Left ventricle myocardium inferior (tissue), 1 donor: ENCODE results near the gene WDR73. TPM values are rescaled to one million over a fixed set of nuclear protein-coding genes. Genes with fewer than 3 reads are reported as not detected.
A peak's percentile ranks its signal among the peaks of the same experiment; 100 is the strongest.

ENCODE experiments used
- DNase-seq: peaks from one replicate; pipeline ENCODE4 v3.0.0-alpha.2; 2020
- H3K27ac ChIP-seq: fragments of 200-600 bp; replicated peaks from 2 replicates; pipeline ENCODE4 v1.8.0; 2021
- H3K27me3 ChIP-seq: fragments of 200-600 bp; 2 replicates; pipeline ENCODE4 v1.8.0; 2021; ENCODE audit warnings: low read depth
- H3K36me3 ChIP-seq: fragments of 200-600 bp; 2 replicates; pipeline ENCODE4 v1.8.0; 2021
- H3K4me1 ChIP-seq: fragments of 200-600 bp; 2 replicates; pipeline ENCODE4 v1.8.0; 2021
- H3K4me3 ChIP-seq: fragments of 200-600 bp; 2 replicates; pipeline ENCODE4 v1.8.0; 2021; ENCODE audit warnings: mild to moderate bottlenecking, moderate library complexity
- H3K9me3 ChIP-seq: fragments of 200-600 bp; replicated peaks from 2 replicates; pipeline ENCODE4 v1.8.0; 2021
- CTCF ChIP-seq: fragments of 200-600 bp; IDR thresholded peaks from 2 replicates; pipeline ENCODE4 v1.8.0; 2021; ENCODE audit warnings: antibody characterized with exemption, mild to moderate bottlenecking, borderline replicate concordance
- intact Hi-C: fragments of 100-400 bp; cut with micrococcal nuclease; formaldehyde crosslinking; loops from one replicate; pipeline ENCODE4 v1.11.0; 2022
- long read RNA-seq: library from polyadenylated mRNA; unstranded; transcript quantifications from one replicate; pipeline ENCODE4 v2.0.0, GENCODE V29; 2021
- total RNA-seq: library from RNA; stranded (reverse); fragmentation: NEBNext Ultra II Directional; extraction: Animal tissue kit (Norgen Biotek cat#: 25700); gene quantifications from one replicate; pipeline ENCODE4 v1.2.1, GENCODE V29; 2021
- donor health status: DM: no; HTN: yes; CAD: no; lungs with severe emphysema.

The WDR73 gene
- 14.7 TPM for total RNA-seq
- long read RNA-seq, full-length matches to known transcripts, result 7 of 27 reads
- long read RNA-seq, partial matches to known transcripts, result 1 of 27 reads
- long read RNA-seq, other reads (novel, unspliced or antisense), result 19 of 27 reads

GRCh38 chr15:84653910-84654688, at the start of gene WDR73:
Gene WDR73 (minus strand): TSS chr15:84654283. CDS start chr15:84654274, 9 bp downstream.
- peak; percentile 97 for DNase-seq
- intact Hi-C loops, result no loop called here
- Histone ChIP-seq H3K27ac (peak within 1 kb of the TSS; percentile 92), H3K36me3 (peaks cover 35% of the 10 kb centered on the region), H3K4me3 (peak within 1 kb of the TSS; percentile 96), H3K27me3 (no peaks in the 10 kb centered on the region), H3K4me1 (peaks cover 84% of the 10 kb centered on the region), H3K9me3 (no peaks in the 10 kb centered on the region)
- no peak for TF ChIP-seq CTCF

- H3K27ac ChIP-seq, result peak overlapping the region; percentile 71
- no peaks in the 10 kb centered on the region for H3K27me3 ChIP-seq
- no peak for DNase-seq
- H3K4me1 ChIP-seq, result peaks cover 55% of the 10 kb centered on the region
- intact Hi-C loops, result no loop called here
- no peaks in the 10 kb centered on the region for H3K36me3 ChIP-seq
- TF ChIP-seq CTCF, result no peak
- no peak overlapping the region for H3K4me3 ChIP-seq
- H3K9me3 ChIP-seq, result no peaks in the 10 kb centered on the region
Measured at GRCh38 chr15:84703808-84704207, 49.7 kb upstream of the WDR73 start.

GRCh38 chr15:84702961-84703482, 48.9 kb upstream of the WDR73 start:
- H3K9me3 ChIP-seq, result no peaks in the 10 kb centered on the region
- H3K27me3 ChIP-seq, result no peaks in the 10 kb centered on the region
- peaks cover 59% of the 10 kb centered on the region for H3K4me1 ChIP-seq
- peak overlapping the region; percentile 71 for H3K27ac ChIP-seq
- intact Hi-C loops, result no loop called here
- H3K4me3 ChIP-seq, result no peak overlapping the region
- no peak for TF ChIP-seq CTCF
- DNase-seq, result peak; percentile 34
- no peaks in the 10 kb centered on the region for H3K36me3 ChIP-seq

- Histone ChIP-seq H3K4me3 (no peak overlapping the region), H3K27ac (no peak overlapping the region), H3K27me3 (no peaks in the 10 kb centered on the region), H3K9me3 (no peaks in the 10 kb centered on the region), H3K36me3 (no peaks in the 10 kb centered on the region), H3K4me1 (peaks cover 57% of the 10 kb centered on the region)
- intact Hi-C loops, result no loop called here
- TF ChIP-seq CTCF, result no peak
- DNase-seq, result no peak
Measured at GRCh38 chr15:84699538-84700191, 45.6 kb upstream of the WDR73 start.

GRCh38 chr15:84697236-84697990, 43.3 kb upstream of the WDR73 start:
- H3K27ac ChIP-seq, result no peak overlapping the region
- intact Hi-C loops, result no loop called here
- H3K9me3 ChIP-seq, result no peaks in the 10 kb centered on the region
- H3K4me1 ChIP-seq, result peaks cover 44% of the 10 kb centered on the region
- no peak for DNase-seq
- TF ChIP-seq CTCF, result no peak
- H3K4me3 ChIP-seq, result no peak overlapping the region
- H3K36me3 ChIP-seq, result no peaks in the 10 kb centered on the region
- H3K27me3 ChIP-seq, result no peaks in the 10 kb centered on the region
